Neural cell (in vitro differentiated cells): ENCODE data around the gene RAB11FIP4. TPM values are rescaled to one million over a fixed set of nuclear protein-coding genes. Genes with fewer than 3 reads are reported as not detected.

Experiments used
- H2AFZ ChIP-seq: fragments of 200-600, 300-800 bp; sonication (generic), shearing (Covaris generic); 2 replicates; pipeline ENCODE4 v1.6.0; 2014; ENCODE audit warnings: low read depth, mild to moderate bottlenecking, antibody characterized with exemption, low read length, moderate library complexity
- H3F3A ChIP-seq: fragments of 200-600 bp; shearing (Covaris generic); 2 replicates; pipeline ENCODE4 v1.6.1; 2016; ENCODE audit warnings: mild to moderate bottlenecking, moderate library complexity, mixed read lengths, antibody characterized with exemption, low read length; ENCODE audit not compliant: insufficient read depth, poor library complexity, severe bottlenecking
- H3K27ac ChIP-seq: fragments of 200-600, 300-800 bp; sonication (generic), shearing (Covaris generic); 2 replicates; pipeline ENCODE4 v1.5.1; 2014; ENCODE audit warnings: mild to moderate bottlenecking, low read length, moderate library complexity
- H3K27me3 ChIP-seq: fragments of 300-800, 200-600 bp; sonication (generic), shearing (Covaris generic); 2 replicates; pipeline ENCODE4 v1.6.0; 2014; ENCODE audit warnings: mild to moderate bottlenecking, low read depth, low read length, moderate library complexity; ENCODE audit not compliant: insufficient read depth
- H3K36me3 ChIP-seq: fragments of 300-800, 200-600 bp; sonication (generic), shearing (Covaris generic); 2 replicates; pipeline ENCODE4 v1.5.1; 2014; ENCODE audit warnings: mild to moderate bottlenecking, antibody characterized with exemption, low read length, moderate library complexity; ENCODE audit not compliant: insufficient read depth
- H3K4me2 ChIP-seq: fragments of 300-800, 200-600 bp; sonication (generic), shearing (Covaris generic); 2 replicates; pipeline ENCODE4 v1.6.0; 2014; ENCODE audit warnings: mild to moderate bottlenecking, low read length
- H3K4me3 ChIP-seq: fragments of 300-800, 200-600 bp; sonication (generic), shearing (Covaris generic); 2 replicates; pipeline ENCODE4 v1.5.1; 2014; ENCODE audit warnings: mild to moderate bottlenecking, low read length, moderate library complexity
- H3K79me2 ChIP-seq: fragments of 200-600 bp; shearing (Covaris generic); replicated peaks from 2 replicates; pipeline ENCODE4 v1.6.0; 2014; ENCODE audit warnings: mild to moderate bottlenecking, low read length, moderate library complexity; ENCODE audit not compliant: insufficient read depth
- H3K9ac ChIP-seq: fragments of 300-800, 200-600 bp; sonication (generic), shearing (Covaris generic); 2 replicates; pipeline ENCODE4 v1.6.1; 2016; ENCODE audit warnings: mild to moderate bottlenecking, low read length, mixed read lengths
- H3K9me2 ChIP-seq: fragments of 200-600 bp; shearing (Covaris generic); 2 replicates; pipeline ENCODE4 v1.6.1; 2016; ENCODE audit warnings: mild to moderate bottlenecking, low read length, mixed read lengths; ENCODE audit not compliant: insufficient read depth
- H3K9me3 ChIP-seq: fragments of 200-600, 300-800 bp; sonication (generic), shearing (Covaris generic); 2 replicates; pipeline ENCODE4 v1.6.1; 2016; ENCODE audit warnings: mild to moderate bottlenecking, mixed run types, low read length, moderate library complexity, mixed read lengths
- H4K20me1 ChIP-seq: fragments of 200-600 bp; shearing (Covaris generic); 2 replicates; pipeline ENCODE4 v1.6.1; 2016; ENCODE audit warnings: mild to moderate bottlenecking, mixed run types; ENCODE audit not compliant: insufficient read depth
- EP300 ChIP-seq: fragments of 450-650 bp; conservative IDR thresholded peaks from 2 replicates; pipeline ENCODE4 v1.6.1; 2014; ENCODE audit warnings: antibody characterized with exemption, mild to moderate bottlenecking, moderate library complexity; ENCODE audit not compliant: poor library complexity, severe bottlenecking
- EZH2 ChIP-seq: fragments of 200-600, 300-800 bp; shearing (Covaris generic), sonication (generic); IDR thresholded peaks from 2 replicates; pipeline ENCODE4 v1.6.1; 2014; ENCODE audit warnings: antibody characterized with exemption, low read length, borderline replicate concordance, mild to moderate bottlenecking; ENCODE audit not compliant: insufficient read depth, poor library complexity, severe bottlenecking
- MXI1 ChIP-seq: fragments of 450-650 bp; conservative IDR thresholded peaks from 2 replicates; pipeline ENCODE4 v1.6.1; 2014; ENCODE audit warnings: antibody characterized with exemption, mild to moderate bottlenecking; ENCODE audit not compliant: poor library complexity, severe bottlenecking
- POLR2AphosphoS5 ChIP-seq: IDR thresholded peaks from 2 replicates; pipeline ENCODE4 v1.6.1; 2012
- RAD21 ChIP-seq: fragments of 450-650 bp; conservative IDR thresholded peaks from 2 replicates; pipeline ENCODE4 v1.6.1; 2014; ENCODE audit warnings: antibody characterized with exemption, mild to moderate bottlenecking, moderate library complexity
- SMC3 ChIP-seq: fragments of 450-650 bp; conservative IDR thresholded peaks from 2 replicates; pipeline ENCODE4 v1.6.1; 2014; ENCODE audit warnings: antibody characterized with exemption, mild to moderate bottlenecking, moderate library complexity; ENCODE audit not compliant: poor library complexity
- TAF1 ChIP-seq: IDR thresholded peaks from 2 replicates; pipeline ENCODE4 v1.6.1; 2012; ENCODE audit warnings: low read depth
- polyA plus RNA-seq: library from polyadenylated mRNA; depleted of rRNA; stranded (reverse); fragments of >200 nt; gene quantifications from 2 replicates; pipeline ENCODE4 v1.2.3, GENCODE V29; 2014
- TF ChIP-seq, protein P1 (sequence below): IDR thresholded peaks from 2 replicates; pipeline ENCODE4 v1.6.1; 2012; ENCODE audit warnings: borderline replicate concordance
- TF ChIP-seq, protein P2 (sequence below): fragments of 450-650 bp; IDR thresholded peaks from 2 replicates; pipeline ENCODE4 v1.5.1; 2014; ENCODE audit warnings: antibody characterized with exemption, mild to moderate bottlenecking, moderate library complexity; ENCODE audit not compliant: poor library complexity, severe bottlenecking

The RAB11FIP4 gene
- polyA plus RNA-seq, 1 donor from 2014 or later, result 14.4 TPM

DNA sequence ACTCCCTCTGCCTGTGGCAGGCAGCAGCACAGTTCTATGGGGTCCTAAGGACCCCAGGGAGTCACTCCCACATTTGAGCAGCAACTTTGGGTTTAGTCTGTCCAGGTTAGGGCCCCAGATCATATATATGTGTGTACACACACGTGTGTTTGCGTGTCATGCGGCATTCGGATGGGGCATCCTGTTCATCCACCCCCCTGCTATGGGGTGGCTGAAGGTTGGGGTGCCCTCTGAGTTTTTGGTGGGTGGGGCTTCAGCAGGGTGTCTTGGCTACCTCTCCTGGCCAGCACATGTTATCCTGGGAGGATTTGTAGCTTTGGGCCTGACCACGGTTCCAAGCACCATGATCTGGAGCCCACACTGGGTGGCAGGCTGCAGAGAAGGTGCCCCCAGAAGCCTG, 100.7 kb downstream of the RAB11FIP4 start:
- H2AFZ ChIP-seq, result no peak overlapping the region
- no peaks in the 10 kb centered on the region for H3K9me2 ChIP-seq
- H3K36me3 ChIP-seq, result no peaks in the 10 kb centered on the region
- no peak overlapping the region for H3K4me3 ChIP-seq
- H3K4me2 ChIP-seq, result no peak overlapping the region
- H3K9me3 ChIP-seq, result no peaks in the 10 kb centered on the region
- no peak overlapping the region for H3K27ac ChIP-seq
- peaks cover 21% of the 10 kb centered on the region for H3K27me3 ChIP-seq
- H3K79me2 ChIP-seq, result no peaks in the 10 kb centered on the region
- no peaks in the 10 kb centered on the region for H3F3A ChIP-seq
- no peaks in the 10 kb centered on the region for H4K20me1 ChIP-seq
- TF ChIP-seq RAD21, result no peak
- TF ChIP-seq, protein P1, sequence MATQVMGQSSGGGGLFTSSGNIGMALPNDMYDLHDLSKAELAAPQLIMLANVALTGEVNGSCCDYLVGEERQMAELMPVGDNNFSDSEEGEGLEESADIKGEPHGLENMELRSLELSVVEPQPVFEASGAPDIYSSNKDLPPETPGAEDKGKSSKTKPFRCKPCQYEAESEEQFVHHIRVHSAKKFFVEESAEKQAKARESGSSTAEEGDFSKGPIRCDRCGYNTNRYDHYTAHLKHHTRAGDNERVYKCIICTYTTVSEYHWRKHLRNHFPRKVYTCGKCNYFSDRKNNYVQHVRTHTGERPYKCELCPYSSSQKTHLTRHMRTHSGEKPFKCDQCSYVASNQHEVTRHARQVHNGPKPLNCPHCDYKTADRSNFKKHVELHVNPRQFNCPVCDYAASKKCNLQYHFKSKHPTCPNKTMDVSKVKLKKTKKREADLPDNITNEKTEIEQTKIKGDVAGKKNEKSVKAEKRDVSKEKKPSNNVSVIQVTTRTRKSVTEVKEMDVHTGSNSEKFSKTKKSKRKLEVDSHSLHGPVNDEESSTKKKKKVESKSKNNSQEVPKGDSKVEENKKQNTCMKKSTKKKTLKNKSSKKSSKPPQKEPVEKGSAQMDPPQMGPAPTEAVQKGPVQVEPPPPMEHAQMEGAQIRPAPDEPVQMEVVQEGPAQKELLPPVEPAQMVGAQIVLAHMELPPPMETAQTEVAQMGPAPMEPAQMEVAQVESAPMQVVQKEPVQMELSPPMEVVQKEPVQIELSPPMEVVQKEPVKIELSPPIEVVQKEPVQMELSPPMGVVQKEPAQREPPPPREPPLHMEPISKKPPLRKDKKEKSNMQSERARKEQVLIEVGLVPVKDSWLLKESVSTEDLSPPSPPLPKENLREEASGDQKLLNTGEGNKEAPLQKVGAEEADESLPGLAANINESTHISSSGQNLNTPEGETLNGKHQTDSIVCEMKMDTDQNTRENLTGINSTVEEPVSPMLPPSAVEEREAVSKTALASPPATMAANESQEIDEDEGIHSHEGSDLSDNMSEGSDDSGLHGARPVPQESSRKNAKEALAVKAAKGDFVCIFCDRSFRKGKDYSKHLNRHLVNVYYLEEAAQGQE, result no peak
- no peak for TF ChIP-seq EP300
- no peak for TF ChIP-seq POLR2AphosphoS5
- TF ChIP-seq TAF1, result no peak
- TF ChIP-seq, protein P2, sequence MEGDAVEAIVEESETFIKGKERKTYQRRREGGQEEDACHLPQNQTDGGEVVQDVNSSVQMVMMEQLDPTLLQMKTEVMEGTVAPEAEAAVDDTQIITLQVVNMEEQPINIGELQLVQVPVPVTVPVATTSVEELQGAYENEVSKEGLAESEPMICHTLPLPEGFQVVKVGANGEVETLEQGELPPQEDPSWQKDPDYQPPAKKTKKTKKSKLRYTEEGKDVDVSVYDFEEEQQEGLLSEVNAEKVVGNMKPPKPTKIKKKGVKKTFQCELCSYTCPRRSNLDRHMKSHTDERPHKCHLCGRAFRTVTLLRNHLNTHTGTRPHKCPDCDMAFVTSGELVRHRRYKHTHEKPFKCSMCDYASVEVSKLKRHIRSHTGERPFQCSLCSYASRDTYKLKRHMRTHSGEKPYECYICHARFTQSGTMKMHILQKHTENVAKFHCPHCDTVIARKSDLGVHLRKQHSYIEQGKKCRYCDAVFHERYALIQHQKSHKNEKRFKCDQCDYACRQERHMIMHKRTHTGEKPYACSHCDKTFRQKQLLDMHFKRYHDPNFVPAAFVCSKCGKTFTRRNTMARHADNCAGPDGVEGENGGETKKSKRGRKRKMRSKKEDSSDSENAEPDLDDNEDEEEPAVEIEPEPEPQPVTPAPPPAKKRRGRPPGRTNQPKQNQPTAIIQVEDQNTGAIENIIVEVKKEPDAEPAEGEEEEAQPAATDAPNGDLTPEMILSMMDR, result no peak
- TF ChIP-seq EZH2, result no peak
- no peak for TF ChIP-seq MXI1
- TF ChIP-seq SMC3, result no peak
- no peak overlapping the region for H3K9ac ChIP-seq

DNA sequence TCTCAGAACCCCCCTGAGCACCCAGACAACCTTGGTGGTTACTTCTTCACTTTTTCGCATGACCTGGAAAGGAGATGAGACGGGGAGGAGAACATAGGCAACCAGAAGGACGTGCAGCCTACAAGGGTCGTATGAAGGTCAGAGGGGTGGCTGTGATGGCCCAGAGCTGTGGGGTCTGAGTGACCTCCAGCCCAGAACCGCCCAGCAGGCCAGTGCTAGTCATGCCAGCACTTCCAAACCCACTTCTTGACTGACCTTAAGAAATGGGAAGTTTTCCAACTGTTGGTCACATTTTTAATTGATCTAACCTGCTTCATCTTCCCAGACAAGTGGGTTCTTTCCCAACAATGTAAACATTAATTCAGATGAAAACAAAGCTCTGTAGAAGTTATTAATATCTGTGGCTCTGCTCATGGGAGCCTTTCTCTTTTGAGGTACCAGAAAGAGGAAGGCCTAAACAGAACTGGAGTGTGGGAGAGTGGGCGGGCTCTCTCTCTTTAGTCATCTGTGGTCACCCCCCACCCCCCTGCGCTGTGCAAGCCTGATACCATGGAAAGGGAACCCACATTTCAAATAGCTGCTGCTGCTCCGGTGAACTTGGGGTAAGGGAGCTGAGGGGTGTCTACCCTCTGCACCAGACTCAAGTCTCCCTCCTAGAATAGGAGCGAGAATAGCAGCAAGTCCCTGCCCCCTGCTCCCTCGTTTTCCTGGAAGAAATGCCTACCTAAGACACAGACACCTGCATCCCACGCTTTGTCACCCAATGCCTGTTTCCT, 101.6 kb downstream of the RAB11FIP4 start:
- no peaks in the 10 kb centered on the region for H3K9me3 ChIP-seq
- no peak overlapping the region for H3K27ac ChIP-seq
- H2AFZ ChIP-seq, result no peak overlapping the region
- H3K4me3 ChIP-seq, result no peak overlapping the region
- no peaks in the 10 kb centered on the region for H3K79me2 ChIP-seq
- H4K20me1 ChIP-seq, result no peaks in the 10 kb centered on the region
- TF ChIP-seq RAD21 (no peak), EZH2 (no peak), TAF1 (no peak), MXI1 (no peak), EP300 (no peak), POLR2AphosphoS5 (no peak)
- no peak overlapping the region for H3K4me2 ChIP-seq
- H3K9ac ChIP-seq, result no peak overlapping the region
- no peaks in the 10 kb centered on the region for H3K9me2 ChIP-seq
- peaks cover 21% of the 10 kb centered on the region for H3K27me3 ChIP-seq
- H3F3A ChIP-seq, result no peaks in the 10 kb centered on the region
- no peaks in the 10 kb centered on the region for H3K36me3 ChIP-seq
